NCI-H526 treated with DMSO at 0.1 percent for 48 hours (cell line): Measurements from ENCODE around the gene GBA2.

Experiments
- DNase-seq: peaks from one replicate; lab custom pipeline; 2025; lab: John Stamatoyannopoulos, UW

The GBA2 gene

DNA sequence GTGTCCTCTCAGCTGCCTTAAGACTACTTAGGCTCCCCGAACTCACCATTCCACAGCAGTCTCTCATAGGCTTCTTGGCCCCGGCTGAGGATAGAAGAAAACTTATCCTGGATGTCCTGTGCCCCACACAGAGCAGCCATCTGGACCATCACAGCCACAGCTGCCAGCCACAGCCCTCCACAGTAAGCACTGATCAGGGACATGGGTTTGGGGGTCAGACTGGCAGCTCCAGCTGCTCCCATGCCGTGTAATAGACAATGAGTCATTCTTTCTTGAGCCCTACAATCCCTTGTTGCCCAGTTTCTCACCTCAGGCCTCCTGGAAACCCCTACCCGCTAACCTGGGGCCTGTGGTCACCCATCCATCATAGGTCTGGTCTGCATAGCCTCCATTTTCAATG is 10.8 kb downstream of the GBA2 start:
- DNase-seq, result no peak

DNA sequence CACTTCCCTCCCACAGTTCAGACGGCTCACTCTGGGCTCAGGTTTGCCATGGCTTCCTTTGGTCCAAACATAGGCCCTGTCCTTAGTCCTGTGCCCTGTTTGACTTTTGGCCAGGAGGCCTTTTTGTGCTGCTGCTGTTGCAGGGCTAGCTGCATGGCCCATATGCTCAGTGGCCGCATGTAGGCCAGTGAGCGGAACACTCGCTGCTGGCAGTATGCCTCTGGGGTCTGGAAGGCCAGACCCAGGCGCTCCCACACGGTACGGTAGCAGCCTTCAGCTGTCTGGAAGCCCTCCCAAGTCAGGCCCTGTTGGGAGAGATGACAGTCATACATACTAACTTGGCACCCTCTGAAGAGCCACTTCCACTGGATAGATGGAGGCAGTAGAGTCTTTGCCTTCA is 11.9 kb downstream of the GBA2 start:
- no peak for DNase-seq

DNA sequence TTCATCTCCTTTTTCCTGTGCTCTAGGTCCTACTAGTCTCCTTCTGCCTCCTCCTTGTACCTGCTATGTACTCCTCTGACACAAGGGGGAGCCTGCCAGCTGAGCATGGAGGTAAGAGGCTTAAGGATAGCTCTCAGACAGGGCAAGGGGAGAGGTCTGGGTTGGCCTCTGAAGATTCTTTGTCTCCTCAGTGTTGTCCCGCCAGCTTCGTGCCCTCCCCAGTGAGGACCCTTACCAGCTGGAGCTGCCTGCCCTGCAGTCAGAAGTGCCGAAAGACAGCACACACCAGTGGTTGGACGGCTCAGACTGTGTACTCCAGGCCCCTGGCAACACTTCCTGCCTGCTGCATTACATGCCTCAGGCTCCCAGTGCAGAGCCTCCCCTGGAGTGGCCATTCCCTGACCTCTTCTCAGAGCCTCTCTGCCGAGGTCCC is 12.8 kb downstream of the GBA2 start:
- DNase-seq, result peak; percentile 57

DNA sequence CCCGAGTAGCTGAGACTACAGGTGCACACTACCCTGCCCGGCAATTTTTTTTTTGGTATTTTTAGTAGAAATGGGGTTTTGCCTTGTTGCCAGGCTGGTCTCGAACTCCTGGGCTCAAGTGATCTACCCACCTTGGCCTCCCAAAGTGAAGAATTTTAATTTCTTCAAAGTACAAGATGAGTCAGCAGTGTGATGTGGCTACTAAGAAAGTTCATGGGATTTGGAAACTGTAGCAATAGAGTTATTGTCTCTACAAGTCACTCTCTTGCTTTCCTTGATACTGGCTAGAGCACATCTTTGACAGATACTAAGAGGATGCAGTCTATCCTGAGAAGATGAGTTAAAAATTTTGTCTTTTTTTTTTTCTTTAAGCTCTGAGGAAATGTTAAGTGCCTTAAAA is 14.9 kb downstream of the GBA2 start:
- no peak for DNase-seq

DNA sequence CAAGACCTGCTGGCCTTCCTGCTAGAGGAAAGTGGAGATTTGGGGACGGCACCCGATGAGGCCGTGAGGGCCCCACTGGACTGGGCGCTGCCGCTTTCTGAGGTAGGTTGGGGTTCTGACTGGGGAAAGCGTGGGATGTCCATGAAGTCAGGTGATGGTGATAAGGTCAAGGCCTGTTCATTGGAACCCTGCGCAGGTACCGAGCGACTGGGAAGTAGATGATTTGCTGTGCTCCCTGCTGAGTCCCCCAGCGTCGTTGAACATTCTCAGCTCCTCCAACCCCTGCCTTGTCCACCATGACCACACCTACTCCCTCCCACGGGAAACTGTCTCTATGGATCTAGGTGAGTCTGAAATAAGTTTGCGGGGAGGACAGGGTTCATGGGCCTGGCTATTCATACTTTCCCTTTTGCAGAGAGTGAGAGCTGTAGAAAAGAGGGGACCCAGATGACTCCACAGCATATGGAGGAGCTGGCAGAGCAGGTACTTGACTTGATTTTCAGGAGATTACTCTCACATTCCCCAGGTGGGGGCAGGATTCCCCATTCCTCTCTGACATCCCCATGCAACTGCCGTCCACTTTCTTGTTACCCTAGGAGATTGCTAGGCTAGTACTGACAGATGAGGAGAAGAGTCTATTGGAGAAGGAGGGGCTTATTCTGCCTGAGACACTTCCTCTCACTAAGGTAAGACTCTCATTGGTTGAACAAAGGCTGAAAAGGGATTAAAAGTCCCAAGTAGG is 16.1 kb downstream of the GBA2 start:
- DNase-seq, result peak; percentile 66

DNA sequence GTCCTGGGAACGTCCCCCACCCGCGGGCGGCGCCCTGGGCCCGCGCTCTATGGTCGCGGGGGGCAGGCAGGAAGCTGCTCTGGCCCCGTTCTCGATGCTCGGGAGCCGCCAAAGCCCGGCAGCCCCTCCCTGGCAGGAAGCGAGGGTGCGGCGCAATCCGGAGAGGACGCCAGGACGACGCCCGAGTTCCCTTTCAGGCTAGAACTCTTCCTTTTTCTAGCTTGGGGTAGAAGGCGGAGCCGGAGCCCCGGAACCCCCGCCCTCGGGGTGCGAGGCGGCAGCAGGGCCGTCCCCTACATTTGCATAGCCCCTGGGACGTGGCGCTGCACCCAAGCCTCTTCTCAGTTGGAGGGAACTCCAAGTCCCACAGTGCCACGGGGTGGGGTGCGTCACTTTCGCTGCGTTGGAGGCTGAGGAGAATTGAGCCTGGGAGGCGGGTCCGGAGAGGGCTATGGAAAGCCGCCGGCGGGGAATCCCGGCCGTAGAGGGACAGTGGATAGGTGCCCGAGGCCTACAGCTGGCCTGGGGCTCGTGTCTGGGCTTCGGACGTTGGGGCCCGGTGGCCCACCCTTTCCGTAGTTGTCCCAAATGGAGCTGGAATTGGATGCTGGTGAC is 16.7 kb downstream of the GBA2 start, which contains the start of the genes CREB3 and TLN1:
TSS of gene CREB3 (plus strand) at position 482 of the 615 bp plus-strand sequence. CDS start at position 589, 107 bp downstream.
TSS of gene TLN1 (minus strand) at position 11 of the 615 bp plus-strand sequence. CDS start 6,501 bp downstream, outside the sequence.
- DNase-seq, result peak; percentile 95

DNA sequence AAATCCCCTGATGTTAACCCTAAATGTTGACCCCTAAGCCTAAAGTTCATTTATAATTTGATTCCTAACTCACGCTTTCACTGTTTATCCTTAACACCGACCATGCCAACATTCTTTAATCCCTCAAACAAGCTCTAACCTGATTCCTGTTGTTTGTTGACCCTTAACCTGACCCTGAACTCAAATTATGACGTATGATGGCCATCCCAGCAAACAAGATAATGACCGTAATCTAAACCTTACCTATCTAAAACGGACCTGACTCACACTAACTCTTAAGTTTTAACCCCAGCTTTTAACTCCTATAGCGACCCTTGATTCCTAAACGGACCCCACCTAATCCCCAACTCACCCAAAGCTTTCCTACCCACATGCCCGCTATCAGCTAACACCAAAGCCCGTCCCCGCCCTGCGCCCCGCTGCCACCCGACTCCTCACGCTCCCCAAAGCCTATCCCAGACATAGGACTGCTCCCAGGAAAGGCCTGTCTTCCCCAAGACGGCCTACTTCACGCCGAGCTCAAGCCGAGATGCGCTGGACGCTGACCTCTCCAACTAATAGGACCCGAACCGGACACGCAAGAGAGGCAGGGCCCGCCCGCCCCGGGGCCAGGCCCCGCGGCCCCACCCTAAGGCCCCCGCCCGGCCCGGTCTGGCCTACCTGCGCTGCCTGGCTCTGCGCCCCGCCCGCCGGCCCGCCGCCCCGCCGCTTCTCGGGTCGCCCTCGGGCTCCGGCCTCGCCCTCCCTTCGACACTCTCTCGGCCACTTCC is 17.4 kb downstream of the GBA2 start:
- no peak for DNase-seq

DNA sequence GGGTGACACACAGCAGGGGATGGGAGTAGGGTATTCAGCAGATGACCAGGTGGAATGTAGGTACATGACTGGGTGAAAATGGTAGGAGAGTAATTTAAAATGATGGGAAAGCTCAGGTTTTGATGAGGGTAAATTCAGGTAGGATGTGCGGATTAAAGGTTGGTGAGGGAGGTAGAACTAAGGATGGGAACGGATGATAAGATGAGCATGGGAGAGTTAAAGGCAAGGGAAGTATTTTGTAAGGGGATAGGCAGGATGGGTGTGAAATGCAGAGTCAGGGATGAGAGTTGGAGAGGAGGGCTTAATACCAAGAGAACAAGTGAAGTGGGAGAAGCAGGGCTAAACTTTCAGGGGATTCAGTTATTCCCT is 18.6 kb downstream of the GBA2 start:
- DNase-seq, result no peak

DNA sequence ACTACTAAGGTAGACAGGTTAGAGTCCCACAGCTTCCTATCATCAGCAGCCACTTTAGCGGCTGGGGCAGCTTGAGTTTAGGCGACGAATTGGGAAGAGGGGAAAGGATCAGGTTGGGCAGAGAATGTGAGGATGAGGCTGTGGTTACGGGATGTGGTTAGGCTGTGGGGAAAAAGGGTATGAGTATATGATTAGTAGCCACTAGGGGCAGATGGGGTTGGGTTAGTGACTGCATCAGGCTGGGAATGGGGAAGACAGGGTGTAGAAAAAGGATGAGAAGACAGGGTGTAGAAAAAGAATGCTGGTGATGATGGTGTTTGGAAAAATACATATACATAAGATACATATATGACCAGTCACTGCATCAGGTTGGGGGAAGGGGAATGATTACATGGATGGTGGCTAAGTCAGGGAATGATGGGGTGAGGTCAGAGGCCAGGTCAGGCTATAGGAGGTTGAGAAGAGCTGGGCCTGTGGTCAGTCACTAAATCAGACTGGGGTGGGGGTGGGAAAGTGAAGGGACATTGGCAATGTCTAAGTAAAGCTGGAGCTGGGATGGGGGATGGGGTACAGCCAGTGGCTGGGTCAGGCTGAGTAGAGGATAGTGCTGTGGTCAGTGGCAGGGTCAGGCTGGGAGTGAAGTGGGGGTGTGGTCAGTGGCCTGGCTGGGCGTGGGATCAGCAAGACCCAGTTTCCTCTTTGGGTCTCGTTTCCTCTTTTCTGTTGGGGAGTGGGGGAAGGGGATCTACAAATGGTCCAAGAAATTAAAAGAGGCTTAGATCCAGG is 19.1 kb downstream of the GBA2 start:
- no peak for DNase-seq

DNA sequence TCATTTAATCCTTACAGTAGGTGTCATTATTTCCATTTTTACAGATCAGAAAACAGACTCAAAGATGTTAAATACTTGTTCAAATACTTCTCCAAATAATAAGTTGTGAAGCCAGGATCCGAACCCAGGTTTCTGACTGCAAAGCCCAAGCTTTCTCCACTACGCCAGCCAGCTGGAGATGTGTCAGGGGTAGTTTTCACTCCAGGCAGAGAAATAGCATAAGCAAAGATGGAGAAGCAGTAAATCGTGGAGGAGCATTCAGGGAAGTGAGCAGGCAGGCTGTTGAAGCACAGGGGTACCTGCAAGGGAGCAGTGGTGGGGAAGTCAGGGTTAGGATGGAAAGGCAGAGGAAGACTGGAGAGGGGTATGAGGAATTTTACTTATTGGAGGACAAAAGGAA is 19.9 kb downstream of the GBA2 start:
- no peak for DNase-seq

DNA sequence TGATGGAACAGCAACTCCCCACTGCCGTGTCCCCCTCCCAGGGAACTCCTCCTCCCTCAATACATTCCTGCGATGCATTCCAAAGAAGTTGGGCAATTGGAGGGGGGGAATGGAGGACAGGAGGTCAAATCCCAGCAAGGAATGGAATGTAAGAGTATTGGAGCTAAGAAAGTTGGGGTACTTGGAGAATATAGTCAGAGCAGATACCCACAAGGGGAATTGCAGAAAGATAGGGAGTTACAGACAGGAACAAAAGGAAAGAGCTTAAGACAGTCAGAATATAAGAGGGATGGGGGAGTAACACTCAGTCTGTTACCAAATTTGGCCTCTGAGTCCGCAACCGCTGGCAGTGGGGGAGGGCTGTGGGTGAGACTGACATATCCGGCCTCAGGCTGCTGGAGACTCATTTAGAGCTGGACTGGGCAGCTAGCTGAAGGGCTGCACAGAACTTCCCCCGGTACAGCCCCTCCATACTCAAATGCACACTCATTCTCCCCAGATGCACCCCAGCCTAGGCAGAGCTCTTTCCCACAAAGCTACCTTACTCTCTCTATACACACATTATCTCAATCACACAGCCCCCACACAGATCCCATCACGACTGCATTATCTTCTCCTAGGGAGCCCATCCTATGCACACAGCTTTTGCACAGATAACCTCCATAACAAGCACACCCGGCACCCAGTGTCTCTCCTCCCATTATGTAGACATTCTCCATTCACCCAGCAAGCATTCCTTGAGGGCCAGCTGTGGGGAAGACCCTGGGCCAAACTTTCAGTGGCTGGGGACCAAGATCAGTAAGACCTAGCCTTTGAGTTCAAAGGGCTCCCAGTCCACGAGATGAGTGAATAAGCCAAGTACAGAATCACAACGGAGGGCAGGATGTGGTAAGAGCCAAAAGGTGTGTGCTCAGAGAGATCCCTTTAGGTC is 20.7 kb downstream of the GBA2 start:
- no peak for DNase-seq

DNA sequence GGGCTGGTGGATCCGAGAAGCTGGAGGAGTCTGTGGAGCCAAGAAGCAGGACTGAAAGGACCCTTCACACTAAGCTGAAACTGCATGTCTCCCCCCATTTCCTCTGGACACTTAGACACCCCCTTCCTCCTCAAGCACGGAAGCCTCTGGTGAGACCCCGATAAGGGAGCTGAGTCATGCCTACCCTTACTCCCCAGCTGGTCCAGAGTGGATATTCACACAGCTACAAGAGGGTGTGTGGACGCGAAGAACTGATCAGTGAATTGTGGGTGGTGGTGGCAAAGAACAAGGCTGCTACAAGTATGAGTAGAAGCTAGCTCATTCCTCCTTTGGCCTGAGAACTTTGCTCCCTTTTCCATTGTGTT is 21.4 kb downstream of the GBA2 start:
- no peak for DNase-seq

DNA sequence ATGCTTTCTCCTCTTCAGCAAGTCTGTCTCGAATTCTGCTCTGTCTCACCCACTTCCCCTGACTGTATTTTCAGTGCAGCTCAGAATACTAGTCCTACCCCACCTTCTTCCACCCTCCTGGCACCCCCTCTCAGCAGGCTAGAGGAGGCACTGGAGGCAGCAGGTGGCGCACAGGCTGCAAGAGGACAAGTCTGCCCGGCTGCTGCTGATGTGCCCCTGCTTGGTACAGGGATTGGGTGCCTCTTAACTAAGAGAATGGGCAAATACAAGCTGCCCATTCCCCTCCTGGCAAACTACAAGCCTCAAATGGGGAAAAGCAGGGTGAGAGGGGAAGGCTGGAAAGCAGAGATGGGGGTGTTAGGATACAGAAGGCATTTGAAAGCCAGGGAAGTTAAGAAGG is 22.1 kb downstream of the GBA2 start:
- no peak for DNase-seq

DNA sequence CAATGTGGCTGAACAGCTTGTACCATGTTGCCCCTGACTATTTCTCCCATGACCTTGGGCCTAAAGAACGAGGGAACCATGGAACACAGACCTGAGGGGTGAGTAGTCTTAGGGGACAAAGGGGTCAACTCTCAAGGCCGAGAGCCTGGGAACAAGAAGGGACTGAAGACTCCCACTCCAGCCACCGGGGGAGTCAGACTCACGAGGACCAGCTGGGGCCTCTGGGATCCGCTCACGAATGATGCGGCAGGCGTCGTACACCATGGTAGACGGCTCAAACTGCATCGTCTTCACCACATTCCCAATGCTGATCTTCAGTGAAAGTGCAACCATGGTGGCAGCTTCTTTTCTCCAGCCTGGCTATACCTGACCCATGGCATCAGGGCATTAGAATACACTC is 23.7 kb downstream of the GBA2 start:
- no peak for DNase-seq

DNA sequence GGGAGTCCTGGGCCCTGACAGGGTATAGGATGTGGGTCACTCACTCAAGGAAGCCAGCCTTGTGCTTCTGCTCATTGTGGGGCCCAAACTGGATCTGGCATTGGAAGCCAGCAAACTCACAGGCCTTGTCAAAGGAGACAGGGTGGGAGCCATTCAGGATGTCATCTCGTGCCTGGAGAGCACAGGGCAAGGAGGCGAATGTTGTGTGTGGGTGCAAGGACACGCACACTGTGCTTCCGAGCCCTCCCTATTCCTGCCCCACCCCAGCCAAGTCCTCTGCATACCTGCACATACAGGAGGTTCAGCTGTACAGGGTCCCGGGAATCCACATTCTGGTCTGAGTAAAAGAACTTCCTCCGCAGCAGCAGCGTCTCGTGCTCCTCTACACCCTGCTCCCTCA is 25.1 kb downstream of the GBA2 start:
- DNase-seq, result no peak

DNA sequence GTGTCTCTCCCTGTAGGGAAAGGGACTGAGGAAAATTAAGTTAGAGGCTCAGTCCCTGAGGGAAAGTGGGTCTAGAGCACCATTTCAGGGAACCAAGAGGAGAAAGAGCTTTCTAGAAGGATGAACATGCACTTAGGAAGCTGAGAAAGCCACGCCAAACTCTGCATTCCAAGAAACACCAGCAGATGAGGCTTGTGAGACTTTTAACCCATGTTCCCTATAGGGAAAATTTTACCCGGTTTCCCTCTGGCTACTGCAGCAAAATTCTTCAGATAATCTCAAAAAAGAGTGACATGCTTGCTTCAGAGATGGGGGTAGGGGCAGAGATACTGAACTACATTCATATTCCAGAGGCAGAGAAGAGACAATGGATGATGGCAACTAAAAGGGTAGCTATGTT is 25.6 kb downstream of the GBA2 start:
- no peak for DNase-seq

DNA sequence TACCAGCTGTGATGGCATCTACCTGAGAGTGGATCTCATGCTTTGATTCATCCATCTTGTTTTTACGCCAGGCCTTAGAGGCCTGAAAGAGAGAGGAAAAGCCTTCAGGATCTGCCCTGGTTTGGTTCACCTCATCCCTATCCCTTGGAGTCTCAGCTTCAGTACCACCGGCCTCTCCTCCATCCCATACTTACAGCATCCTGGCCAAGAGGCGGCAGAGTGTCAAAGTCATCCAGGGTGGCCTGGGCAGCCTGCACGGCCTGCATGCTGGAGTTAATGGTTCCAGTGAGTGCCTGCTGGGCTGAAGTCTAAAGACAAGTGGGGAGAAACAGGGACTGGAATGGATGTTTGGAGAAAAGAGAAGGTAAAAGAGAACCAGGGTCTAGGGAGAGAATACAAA is 29.5 kb downstream of the GBA2 start:
- DNase-seq, result no peak

DNA sequence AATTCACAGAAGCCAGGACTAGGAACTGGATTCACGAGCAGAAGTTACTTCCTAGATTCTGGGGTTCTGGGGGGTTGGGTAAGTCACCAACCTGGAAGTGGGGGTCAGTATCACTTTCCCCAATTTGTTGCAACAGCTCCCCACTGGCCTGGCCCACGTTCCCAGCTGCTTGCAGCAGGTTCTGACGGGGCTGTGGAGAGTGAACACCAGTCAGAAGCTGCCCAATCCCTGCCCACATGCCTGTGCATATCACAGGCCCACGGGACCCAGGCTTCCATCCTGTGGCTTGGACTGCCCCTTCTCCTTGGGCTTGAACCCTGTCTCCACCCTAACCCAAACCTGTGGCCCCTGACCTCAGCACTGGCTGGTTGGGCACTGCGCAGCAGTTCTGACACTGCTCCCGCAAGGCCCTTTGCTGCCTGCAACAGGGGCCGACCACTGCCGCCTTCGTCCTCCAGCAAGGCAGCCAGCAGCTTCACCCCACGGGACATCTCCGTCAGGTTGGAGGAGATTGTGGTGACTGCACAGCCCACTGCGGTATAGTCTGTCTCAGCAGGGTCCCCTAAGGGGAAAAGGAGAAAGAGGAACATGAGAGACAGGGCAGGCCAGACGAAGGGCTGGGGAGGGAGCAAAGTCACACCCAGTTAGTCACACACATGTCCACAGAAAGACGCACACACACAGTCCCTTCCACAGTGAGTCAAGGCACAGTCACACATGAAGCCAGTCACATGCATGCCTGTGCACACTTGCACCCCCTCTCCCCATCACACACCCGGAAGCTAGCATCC is 30.1 kb downstream of the GBA2 start:
- DNase-seq, result no peak

DNA sequence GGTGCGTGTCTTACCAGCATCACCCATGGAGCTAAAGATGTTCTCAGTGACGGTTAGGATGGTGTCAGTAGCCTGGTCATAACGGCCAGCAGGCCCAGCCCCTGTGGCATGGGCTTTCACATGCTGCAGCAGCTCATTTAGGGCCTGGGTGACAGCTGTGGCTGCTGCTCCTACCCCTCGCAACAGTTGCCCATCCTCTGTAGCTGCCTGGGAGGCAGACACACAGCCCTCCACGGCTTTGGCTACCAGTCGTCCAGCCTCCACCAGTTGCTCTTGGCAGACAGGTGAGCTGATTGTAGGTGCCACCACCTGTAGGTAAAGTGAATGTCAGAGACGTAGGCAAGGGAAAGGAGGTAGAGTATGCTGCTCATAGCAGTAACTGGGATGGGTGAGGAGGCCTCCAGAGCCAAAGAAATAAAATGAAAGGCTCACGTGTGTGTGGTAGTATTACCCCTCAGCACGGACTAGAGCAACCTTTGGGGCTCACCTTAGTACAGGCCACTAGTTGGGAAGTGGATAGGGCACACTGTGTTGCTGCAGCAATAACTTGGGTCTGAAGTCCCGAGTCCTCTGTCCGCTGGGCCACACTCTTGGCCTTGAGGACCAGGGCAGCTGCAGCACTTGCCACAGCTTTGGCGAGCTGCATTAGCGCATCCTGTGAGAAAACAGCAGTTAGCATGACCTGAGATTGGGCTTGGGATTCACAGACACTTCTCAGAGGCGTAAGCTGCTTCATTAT is 31.7 kb downstream of the GBA2 start:
- no peak for DNase-seq

DNA sequence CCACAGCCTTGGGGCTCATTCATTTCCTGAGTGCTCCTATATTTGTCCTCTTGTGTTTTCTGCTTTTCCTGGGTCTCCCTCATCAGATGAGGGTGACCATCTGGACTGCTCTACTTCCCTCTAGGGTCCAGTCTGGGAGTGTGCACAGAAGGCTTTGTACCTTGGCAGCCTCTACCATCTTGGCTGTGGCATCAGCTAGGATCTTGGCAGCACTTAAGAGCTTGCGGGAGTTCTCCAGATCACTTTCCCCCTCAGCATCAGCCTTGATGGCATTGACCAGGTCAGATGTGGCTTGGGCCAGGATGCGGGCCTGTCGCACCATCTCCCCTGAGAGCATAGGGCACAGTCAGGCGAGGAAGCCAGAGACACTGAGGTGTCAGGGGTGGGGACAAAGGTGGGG is 32.8 kb downstream of the GBA2 start:
- DNase-seq, result no peak
